NB4 (cell line): ENCODE data around the gene SNAI1.

Source experiments
- CTCF ChIP-seq: IDR thresholded peaks from one replicate; pipeline ENCODE4 v1.5.1; 2012; ENCODE audit warnings: low read depth, low read length
- MAX ChIP-seq: IDR thresholded peaks from 2 replicates; pipeline ENCODE4 v1.6.1; 2011; ENCODE audit warnings: low read depth, low read length
- MYC ChIP-seq: IDR thresholded peaks from 2 replicates; pipeline ENCODE4 v1.6.1; 2011; ENCODE audit warnings: low read depth, low read length
- POLR2A ChIP-seq: IDR thresholded peaks from 2 replicates; pipeline ENCODE4 v1.6.1; 2011; ENCODE audit warnings: mild to moderate bottlenecking; ENCODE audit not compliant: insufficient read length; ENCODE audit errors: extremely low read depth

GRCh38 chr20:50020288-50020687 lies 37.5 kb downstream of the SNAI1 start:
- TF ChIP-seq POLR2A (no peak), MYC (no peak), CTCF (no peak), MAX (peak; percentile 54)
